WTC11 (cell line): ENCODE results near the gene EHBP1. TPM values are rescaled to one million over a fixed set of nuclear protein-coding genes. Genes with fewer than 3 reads are reported as not detected.

Source experiments
- CREM ChIP-seq: sonication (generic); formaldehyde crosslinking; IDR thresholded peaks from 2 replicates; pipeline ENCODE4 v1.8.1; 2022; ENCODE audit warnings: mild to moderate bottlenecking, missing genetic modification reagents, moderate library complexity
- FOXK1 ChIP-seq: sonication (generic); formaldehyde crosslinking; IDR thresholded peaks from 2 replicates; pipeline ENCODE4 v1.8.0; 2022; ENCODE audit warnings: mild to moderate bottlenecking, moderate library complexity, missing genetic modification reagents
- KAT7 ChIP-seq: sonication (generic); formaldehyde crosslinking; IDR thresholded peaks from 2 replicates; pipeline ENCODE4 v1.8.1; 2023; ENCODE audit warnings: missing genetic modification reagents, mild to moderate bottlenecking, borderline replicate concordance
- NFE2L1 ChIP-seq: sonication (generic); formaldehyde crosslinking; IDR thresholded peaks from 2 replicates; pipeline ENCODE4 v1.8.1; 2023; ENCODE audit warnings: missing genetic modification reagents
- PRRX2 ChIP-seq: fragments of 250-450 bp; sonication (Bioruptor Pico); IDR thresholded peaks from 2 replicates; pipeline ENCODE4 v1.8.0; 2021; ENCODE audit warnings: mild to moderate bottlenecking
- ZNF317 ChIP-seq: sonication (generic); formaldehyde crosslinking; IDR thresholded peaks from 2 replicates; pipeline ENCODE4 v1.8.1; 2023; ENCODE audit warnings: low read depth, mild to moderate bottlenecking, moderate library complexity, missing genetic modification reagents, borderline replicate concordance
- ZNF396 ChIP-seq: fragments of 250-450 bp; sonication (Bioruptor Pico); IDR thresholded peaks from 2 replicates; pipeline ENCODE4 v1.8.0; 2021; ENCODE audit warnings: mild to moderate bottlenecking, moderate library complexity, borderline replicate concordance
- ZNF416 ChIP-seq: fragments of 250-450 bp; sonication (Bioruptor Pico); IDR thresholded peaks from 2 replicates; pipeline ENCODE4 v1.9.0; 2021; ENCODE audit warnings: mild to moderate bottlenecking, inconsistent platforms
- total RNA-seq: library from RNA; stranded (reverse); gene quantifications from 3 replicates; pipeline ENCODE4 v1.2.3, GENCODE V29; 2021
- TF ChIP-seq, protein P1 (sequence below): sonication (generic); formaldehyde crosslinking; IDR thresholded peaks from 2 replicates; pipeline ENCODE4 v1.8.1; 2022; ENCODE audit warnings: low read depth, missing genetic modification reagents, borderline replicate concordance
- TF ChIP-seq, protein P2 (sequence below): sonication (generic); formaldehyde crosslinking; conservative IDR thresholded peaks from 2 replicates; pipeline ENCODE4 v1.8.1; 2023; ENCODE audit warnings: mild to moderate bottlenecking, low read depth, missing genetic modification reagents, moderate library complexity
- TF ChIP-seq, protein P3 (sequence below): sonication (generic); formaldehyde crosslinking; IDR thresholded peaks from 2 replicates; pipeline ENCODE4 v1.8.0; 2022; ENCODE audit warnings: mild to moderate bottlenecking, missing genetic modification reagents
- TF ChIP-seq, protein P4 (sequence below): sonication (generic); formaldehyde crosslinking; IDR thresholded peaks from 2 replicates; pipeline ENCODE4 v1.8.1; 2023; ENCODE audit warnings: mild to moderate bottlenecking, moderate library complexity, missing genetic modification reagents
- TF ChIP-seq, protein P5 (sequence below): sonication (generic); formaldehyde crosslinking; IDR thresholded peaks from 2 replicates; pipeline ENCODE4 v1.8.1; 2023; ENCODE audit warnings: mild to moderate bottlenecking, missing genetic modification reagents, moderate library complexity
- TF ChIP-seq, protein P6 (sequence below): sonication (generic); formaldehyde crosslinking; IDR thresholded peaks from 2 replicates; pipeline ENCODE4 v1.8.1; 2023; ENCODE audit warnings: mild to moderate bottlenecking, missing genetic modification reagents, borderline replicate concordance
- TF ChIP-seq, protein P7 (sequence below): fragments of 250-450 bp; sonication (Bioruptor Pico); IDR thresholded peaks from 2 replicates; pipeline ENCODE4 v1.9.0; 2021; ENCODE audit warnings: mild to moderate bottlenecking
- TF ChIP-seq, protein P8 (sequence below): fragments of 250-450 bp; sonication (Bioruptor Pico); IDR thresholded peaks from 2 replicates; pipeline ENCODE4 v1.8.0; 2021; ENCODE audit warnings: mild to moderate bottlenecking
- TF ChIP-seq, protein P9 (sequence below): sonication (generic); formaldehyde crosslinking; IDR thresholded peaks from 2 replicates; pipeline ENCODE4 v1.8.0; 2022; ENCODE audit warnings: mild to moderate bottlenecking, missing genetic modification reagents
- TF ChIP-seq, protein P10 (sequence below): sonication (generic); formaldehyde crosslinking; IDR thresholded peaks from 2 replicates; pipeline ENCODE4 v1.8.0; 2023; ENCODE audit warnings: missing genetic modification reagents
- TF ChIP-seq, protein P11 (sequence below): sonication (generic); formaldehyde crosslinking; IDR thresholded peaks from 2 replicates; pipeline ENCODE4 v1.8.0; 2022; ENCODE audit warnings: mild to moderate bottlenecking, missing genetic modification reagents

EHBP1 gene
- total RNA-seq, 1 experiment from 2014 or later: 36.4 TPM

DNA sequence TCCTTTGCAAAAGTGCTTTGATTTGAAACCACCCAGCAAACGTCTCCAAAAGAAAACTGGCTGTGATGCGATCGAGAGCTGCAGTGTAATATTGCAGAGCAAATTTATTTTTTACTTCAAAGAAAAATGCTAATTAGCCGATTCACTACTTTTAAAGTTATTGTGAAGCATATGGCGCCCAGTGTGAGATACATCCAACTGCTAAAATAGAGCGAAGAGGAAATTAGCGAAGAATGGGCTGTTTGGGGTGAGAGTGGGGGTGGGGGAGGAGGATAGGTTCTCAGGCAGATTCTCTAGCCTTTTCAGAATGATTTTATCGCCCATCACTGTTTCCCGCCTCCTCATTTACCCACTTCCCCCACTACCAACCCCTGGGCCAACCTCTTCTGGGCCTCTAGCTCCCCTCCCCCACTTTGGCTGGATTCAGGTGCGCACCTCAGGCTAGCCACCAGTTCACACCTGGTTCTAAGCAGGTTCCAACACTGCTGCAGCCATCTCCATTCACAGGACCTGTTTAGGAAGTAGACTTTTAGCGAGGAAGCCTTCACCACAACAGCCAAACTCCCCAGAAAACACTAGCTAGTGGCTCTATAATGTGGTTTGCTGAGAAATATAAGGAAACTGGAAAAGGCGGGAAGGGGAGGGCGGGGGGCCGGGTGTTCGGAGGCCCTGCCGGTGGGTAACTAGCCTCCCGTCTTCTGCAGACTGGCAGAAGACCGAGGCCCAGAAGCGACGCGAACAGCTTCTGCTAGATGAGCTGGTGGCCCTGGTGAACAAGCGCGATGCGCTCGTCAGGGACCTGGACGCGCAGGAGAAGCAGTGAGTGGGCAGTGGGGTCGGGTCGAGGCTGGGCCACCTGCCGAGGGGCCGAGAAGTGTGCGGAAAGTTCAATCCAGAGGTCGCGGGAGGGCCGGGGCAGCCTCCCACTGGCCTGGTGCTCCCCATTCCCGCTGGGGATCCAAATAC, 339.1 kb downstream of the EHBP1 start (continued):
- TF ChIP-seq, protein P1, sequence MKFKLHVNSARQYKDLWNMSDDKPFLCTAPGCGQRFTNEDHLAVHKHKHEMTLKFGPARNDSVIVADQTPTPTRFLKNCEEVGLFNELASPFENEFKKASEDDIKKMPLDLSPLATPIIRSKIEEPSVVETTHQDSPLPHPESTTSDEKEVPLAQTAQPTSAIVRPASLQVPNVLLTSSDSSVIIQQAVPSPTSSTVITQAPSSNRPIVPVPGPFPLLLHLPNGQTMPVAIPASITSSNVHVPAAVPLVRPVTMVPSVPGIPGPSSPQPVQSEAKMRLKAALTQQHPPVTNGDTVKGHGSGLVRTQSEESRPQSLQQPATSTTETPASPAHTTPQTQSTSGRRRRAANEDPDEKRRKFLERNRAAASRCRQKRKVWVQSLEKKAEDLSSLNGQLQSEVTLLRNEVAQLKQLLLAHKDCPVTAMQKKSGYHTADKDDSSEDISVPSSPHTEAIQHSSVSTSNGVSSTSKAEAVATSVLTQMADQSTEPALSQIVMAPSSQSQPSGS (CRISPR knock-in tag): no peak
- TF ChIP-seq ZNF416 (CRISPR knock-in tag) (no peak), PRRX2 (CRISPR knock-in tag) (no peak), KAT7 (CRISPR knock-in tag) (no peak), ZNF396 (CRISPR knock-in tag) (0 out of 2 replicates have a peak, but pooled peaks have one; percentile 44), CREM (CRISPR knock-in tag) (no peak), ZNF317 (no peak), FOXK1 (CRISPR knock-in tag) (0 out of 2 replicates have a peak, but pooled peaks have one; percentile 55), NFE2L1 (CRISPR knock-in tag) (peak; percentile 54; the same call in 1 of the 2 replicates)
- TF ChIP-seq, protein P2, sequence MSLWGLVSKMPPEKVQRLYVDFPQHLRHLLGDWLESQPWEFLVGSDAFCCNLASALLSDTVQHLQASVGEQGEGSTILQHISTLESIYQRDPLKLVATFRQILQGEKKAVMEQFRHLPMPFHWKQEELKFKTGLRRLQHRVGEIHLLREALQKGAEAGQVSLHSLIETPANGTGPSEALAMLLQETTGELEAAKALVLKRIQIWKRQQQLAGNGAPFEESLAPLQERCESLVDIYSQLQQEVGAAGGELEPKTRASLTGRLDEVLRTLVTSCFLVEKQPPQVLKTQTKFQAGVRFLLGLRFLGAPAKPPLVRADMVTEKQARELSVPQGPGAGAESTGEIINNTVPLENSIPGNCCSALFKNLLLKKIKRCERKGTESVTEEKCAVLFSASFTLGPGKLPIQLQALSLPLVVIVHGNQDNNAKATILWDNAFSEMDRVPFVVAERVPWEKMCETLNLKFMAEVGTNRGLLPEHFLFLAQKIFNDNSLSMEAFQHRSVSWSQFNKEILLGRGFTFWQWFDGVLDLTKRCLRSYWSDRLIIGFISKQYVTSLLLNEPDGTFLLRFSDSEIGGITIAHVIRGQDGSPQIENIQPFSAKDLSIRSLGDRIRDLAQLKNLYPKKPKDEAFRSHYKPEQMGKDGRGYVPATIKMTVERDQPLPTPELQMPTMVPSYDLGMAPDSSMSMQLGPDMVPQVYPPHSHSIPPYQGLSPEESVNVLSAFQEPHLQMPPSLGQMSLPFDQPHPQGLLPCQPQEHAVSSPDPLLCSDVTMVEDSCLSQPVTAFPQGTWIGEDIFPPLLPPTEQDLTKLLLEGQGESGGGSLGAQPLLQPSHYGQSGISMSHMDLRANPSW: no peak
- TF ChIP-seq, protein P3, sequence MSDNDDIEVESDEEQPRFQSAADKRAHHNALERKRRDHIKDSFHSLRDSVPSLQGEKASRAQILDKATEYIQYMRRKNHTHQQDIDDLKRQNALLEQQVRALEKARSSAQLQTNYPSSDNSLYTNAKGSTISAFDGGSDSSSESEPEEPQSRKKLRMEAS (CRISPR knock-in tag): peak; percentile 58; the same call in 1 of the 2 replicates
- TF ChIP-seq, protein P4, sequence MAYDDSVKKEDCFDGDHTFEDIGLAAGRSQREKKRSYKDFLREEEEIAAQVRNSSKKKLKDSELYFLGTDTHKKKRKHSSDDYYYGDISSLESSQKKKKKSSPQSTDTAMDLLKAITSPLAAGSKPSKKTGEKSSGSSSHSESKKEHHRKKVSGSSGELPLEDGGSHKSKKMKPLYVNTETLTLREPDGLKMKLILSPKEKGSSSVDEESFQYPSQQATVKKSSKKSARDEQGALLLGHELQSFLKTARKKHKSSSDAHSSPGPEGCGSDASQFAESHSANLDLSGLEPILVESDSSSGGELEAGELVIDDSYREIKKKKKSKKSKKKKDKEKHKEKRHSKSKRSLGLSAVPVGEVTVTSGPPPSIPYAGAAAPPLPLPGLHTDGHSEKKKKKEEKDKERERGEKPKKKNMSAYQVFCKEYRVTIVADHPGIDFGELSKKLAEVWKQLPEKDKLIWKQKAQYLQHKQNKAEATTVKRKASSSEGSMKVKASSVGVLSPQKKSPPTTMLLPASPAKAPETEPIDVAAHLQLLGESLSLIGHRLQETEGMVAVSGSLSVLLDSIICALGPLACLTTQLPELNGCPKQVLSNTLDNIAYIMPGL (CRISPR knock-in tag): no peak
- TF ChIP-seq, protein P5, sequence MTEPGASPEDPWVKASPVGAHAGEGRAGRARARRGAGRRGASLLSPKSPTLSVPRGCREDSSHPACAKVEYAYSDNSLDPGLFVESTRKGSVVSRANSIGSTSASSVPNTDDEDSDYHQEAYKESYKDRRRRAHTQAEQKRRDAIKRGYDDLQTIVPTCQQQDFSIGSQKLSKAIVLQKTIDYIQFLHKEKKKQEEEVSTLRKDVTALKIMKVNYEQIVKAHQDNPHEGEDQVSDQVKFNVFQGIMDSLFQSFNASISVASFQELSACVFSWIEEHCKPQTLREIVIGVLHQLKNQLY (CRISPR knock-in tag): no peak
- TF ChIP-seq, protein P6, sequence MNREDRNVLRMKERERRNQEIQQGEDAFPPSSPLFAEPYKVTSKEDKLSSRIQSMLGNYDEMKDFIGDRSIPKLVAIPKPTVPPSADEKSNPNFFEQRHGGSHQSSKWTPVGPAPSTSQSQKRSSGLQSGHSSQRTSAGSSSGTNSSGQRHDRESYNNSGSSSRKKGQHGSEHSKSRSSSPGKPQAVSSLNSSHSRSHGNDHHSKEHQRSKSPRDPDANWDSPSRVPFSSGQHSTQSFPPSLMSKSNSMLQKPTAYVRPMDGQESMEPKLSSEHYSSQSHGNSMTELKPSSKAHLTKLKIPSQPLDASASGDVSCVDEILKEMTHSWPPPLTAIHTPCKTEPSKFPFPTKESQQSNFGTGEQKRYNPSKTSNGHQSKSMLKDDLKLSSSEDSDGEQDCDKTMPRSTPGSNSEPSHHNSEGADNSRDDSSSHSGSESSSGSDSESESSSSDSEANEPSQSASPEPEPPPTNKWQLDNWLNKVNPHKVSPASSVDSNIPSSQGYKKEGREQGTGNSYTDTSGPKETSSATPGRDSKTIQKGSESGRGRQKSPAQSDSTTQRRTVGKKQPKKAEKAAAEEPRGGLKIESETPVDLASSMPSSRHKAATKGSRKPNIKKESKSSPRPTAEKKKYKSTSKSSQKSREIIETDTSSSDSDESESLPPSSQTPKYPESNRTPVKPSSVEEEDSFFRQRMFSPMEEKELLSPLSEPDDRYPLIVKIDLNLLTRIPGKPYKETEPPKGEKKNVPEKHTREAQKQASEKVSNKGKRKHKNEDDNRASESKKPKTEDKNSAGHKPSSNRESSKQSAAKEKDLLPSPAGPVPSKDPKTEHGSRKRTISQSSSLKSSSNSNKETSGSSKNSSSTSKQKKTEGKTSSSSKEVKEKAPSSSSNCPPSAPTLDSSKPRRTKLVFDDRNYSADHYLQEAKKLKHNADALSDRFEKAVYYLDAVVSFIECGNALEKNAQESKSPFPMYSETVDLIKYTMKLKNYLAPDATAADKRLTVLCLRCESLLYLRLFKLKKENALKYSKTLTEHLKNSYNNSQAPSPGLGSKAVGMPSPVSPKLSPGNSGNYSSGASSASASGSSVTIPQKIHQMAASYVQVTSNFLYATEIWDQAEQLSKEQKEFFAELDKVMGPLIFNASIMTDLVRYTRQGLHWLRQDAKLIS: no peak
- TF ChIP-seq, protein P7, sequence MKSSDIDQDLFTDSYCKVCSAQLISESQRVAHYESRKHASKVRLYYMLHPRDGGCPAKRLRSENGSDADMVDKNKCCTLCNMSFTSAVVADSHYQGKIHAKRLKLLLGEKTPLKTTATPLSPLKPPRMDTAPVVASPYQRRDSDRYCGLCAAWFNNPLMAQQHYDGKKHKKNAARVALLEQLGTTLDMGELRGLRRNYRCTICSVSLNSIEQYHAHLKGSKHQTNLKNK (CRISPR knock-in tag): no peak
- TF ChIP-seq, protein P8, sequence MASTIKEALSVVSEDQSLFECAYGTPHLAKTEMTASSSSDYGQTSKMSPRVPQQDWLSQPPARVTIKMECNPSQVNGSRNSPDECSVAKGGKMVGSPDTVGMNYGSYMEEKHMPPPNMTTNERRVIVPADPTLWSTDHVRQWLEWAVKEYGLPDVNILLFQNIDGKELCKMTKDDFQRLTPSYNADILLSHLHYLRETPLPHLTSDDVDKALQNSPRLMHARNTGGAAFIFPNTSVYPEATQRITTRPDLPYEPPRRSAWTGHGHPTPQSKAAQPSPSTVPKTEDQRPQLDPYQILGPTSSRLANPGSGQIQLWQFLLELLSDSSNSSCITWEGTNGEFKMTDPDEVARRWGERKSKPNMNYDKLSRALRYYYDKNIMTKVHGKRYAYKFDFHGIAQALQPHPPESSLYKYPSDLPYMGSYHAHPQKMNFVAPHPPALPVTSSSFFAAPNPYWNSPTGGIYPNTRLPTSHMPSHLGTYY (CRISPR knock-in tag): no peak
- TF ChIP-seq, protein P9, sequence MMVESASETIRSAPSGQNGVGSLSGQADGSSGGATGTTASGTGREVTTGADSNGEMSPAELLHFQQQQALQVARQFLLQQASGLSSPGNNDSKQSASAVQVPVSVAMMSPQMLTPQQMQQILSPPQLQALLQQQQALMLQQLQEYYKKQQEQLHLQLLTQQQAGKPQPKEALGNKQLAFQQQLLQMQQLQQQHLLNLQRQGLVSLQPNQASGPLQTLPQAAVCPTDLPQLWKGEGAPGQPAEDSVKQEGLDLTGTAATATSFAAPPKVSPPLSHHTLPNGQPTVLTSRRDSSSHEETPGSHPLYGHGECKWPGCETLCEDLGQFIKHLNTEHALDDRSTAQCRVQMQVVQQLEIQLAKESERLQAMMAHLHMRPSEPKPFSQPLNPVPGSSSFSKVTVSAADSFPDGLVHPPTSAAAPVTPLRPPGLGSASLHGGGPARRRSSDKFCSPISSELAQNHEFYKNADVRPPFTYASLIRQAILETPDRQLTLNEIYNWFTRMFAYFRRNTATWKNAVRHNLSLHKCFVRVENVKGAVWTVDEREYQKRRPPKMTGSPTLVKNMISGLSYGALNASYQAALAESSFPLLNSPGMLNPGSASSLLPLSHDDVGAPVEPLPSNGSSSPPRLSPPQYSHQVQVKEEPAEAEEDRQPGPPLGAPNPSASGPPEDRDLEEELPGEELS: peak; percentile 75; the same call in 1 of the 2 replicates
- TF ChIP-seq, protein P10, sequence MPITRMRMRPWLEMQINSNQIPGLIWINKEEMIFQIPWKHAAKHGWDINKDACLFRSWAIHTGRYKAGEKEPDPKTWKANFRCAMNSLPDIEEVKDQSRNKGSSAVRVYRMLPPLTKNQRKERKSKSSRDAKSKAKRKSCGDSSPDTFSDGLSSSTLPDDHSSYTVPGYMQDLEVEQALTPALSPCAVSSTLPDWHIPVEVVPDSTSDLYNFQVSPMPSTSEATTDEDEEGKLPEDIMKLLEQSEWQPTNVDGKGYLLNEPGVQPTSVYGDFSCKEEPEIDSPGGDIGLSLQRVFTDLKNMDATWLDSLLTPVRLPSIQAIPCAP (CRISPR knock-in tag): no peak
- TF ChIP-seq, protein P11, sequence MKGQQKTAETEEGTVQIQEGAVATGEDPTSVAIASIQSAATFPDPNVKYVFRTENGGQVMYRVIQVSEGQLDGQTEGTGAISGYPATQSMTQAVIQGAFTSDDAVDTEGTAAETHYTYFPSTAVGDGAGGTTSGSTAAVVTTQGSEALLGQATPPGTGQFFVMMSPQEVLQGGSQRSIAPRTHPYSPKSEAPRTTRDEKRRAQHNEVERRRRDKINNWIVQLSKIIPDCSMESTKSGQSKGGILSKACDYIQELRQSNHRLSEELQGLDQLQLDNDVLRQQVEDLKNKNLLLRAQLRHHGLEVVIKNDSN (CRISPR knock-in tag): no peak
